Measurements from ENCODE around the gene KMT2E.

The KMT2E gene

GRCh38 chr7:105037319-105037718 is 23.3 kb downstream of the KMT2E start:
- Histone ChIP-seq H2BK12ac (ENCODE audit: low read length) (no peak overlapping the region), H4K91ac (ENCODE audit: low read depth, low read length) (no peak overlapping the region), H3K4ac (ENCODE audit: low read depth, low read length) (peak overlapping the region; percentile 58), H3K27me3 (ENCODE audit: insufficient read depth, low read length) (no peaks in the 10 kb centered on the region), H4K12ac (ENCODE audit: low read depth, low read length) (no peak overlapping the region), H3K9ac (ENCODE audit: low read length) (no peak overlapping the region), H3K79me2 (ENCODE audit: control insufficient read depth, insufficient read depth, low read length, poor library complexity) (peaks cover 2% of the 10 kb centered on the region), H3K18ac (ENCODE audit: low read length) (no peak overlapping the region), H4K8ac (ENCODE audit: low read depth, low read length) (no peak overlapping the region), H3K27ac (ENCODE audit: low read depth, low read length) (no peak overlapping the region), H3K23ac (ENCODE audit: low read length) (no peak overlapping the region), H3K36me3 (ENCODE audit: control insufficient read depth in 1 of 2, insufficient read depth in 2 of 2, low read length in 2 of 2) (peaks cover 9 to 13% of the 10 kb centered on the region in 2 experiments), H3K79me1 (ENCODE audit: low read length) (no peaks in the 10 kb centered on the region), H2BK5ac (ENCODE audit: low read depth, low read length, poor library complexity) (no peak overlapping the region), H3K14ac (ENCODE audit: low read length) (no peak overlapping the region), H2AK5ac (ENCODE audit: low read length) (no peak overlapping the region), H2AFZ (ENCODE audit: insufficient read depth, low read length, poor library complexity) (no peak overlapping the region), H3K4me3 (ENCODE audit: low read depth, low read length) (no peak overlapping the region), H3K9me3 (ENCODE audit: insufficient read depth, low read depth, low read length) (no peaks in the 10 kb centered on the region), H3K4me1 (ENCODE audit: control insufficient read depth in 1 of 2, insufficient read depth in 2 of 2, low read length in 2 of 2) (no peaks in the 10 kb centered on the region), H3K4me2 (ENCODE audit: low read length) (no peak overlapping the region), H2BK120ac (ENCODE audit: insufficient read depth, low read length, poor library complexity) (no peak overlapping the region)
- no peak for DNase-seq
- WGBS (ENCODE audit: extremely low coverage, insufficient coverage, insufficient read length) = no CpG with 5 or more reads among the region's 2 CpGs

GRCh38 chr7:105044449-105045070 is 30.6 kb downstream of the KMT2E start:
- H2BK5ac ChIP-seq (ENCODE audit: low read depth, low read length, poor library complexity) = no peak overlapping the region
- no peak overlapping the region for H3K23ac ChIP-seq (ENCODE audit: low read length)
- H4K12ac ChIP-seq (ENCODE audit: low read depth, low read length) = no peak overlapping the region
- H2BK120ac ChIP-seq (ENCODE audit: insufficient read depth, low read length, poor library complexity) = no peak overlapping the region
- H3K27me3 ChIP-seq (ENCODE audit: insufficient read depth, low read length) = no peaks in the 10 kb centered on the region
- DNase-seq = no peak
- no peak overlapping the region for H3K4ac ChIP-seq (ENCODE audit: low read depth, low read length)
- H3K4me1 ChIP-seq (ENCODE audit: control insufficient read depth in 1 of 2, insufficient read depth in 2 of 2, low read length in 2 of 2) = no peaks in the 10 kb centered on the region
- H3K27ac ChIP-seq (ENCODE audit: low read depth, low read length) = no peak overlapping the region
- H3K18ac ChIP-seq (ENCODE audit: low read length) = no peak overlapping the region
- no peak overlapping the region for H2AFZ ChIP-seq (ENCODE audit: insufficient read depth, low read length, poor library complexity)
- no peak overlapping the region for H2AK5ac ChIP-seq (ENCODE audit: low read length)
- no peak overlapping the region for H4K8ac ChIP-seq (ENCODE audit: low read depth, low read length)
- H3K79me2 ChIP-seq (ENCODE audit: control insufficient read depth, insufficient read depth, low read length, poor library complexity) = no peaks in the 10 kb centered on the region
- H4K91ac ChIP-seq (ENCODE audit: low read depth, low read length) = no peak overlapping the region
- no peaks in the 10 kb centered on the region for H3K79me1 ChIP-seq (ENCODE audit: low read length)
- no peak overlapping the region for H3K9ac ChIP-seq (ENCODE audit: low read length)
- H3K14ac ChIP-seq (ENCODE audit: low read length) = no peak overlapping the region
- H2BK12ac ChIP-seq (ENCODE audit: low read length) = no peak overlapping the region
- H3K9me3 ChIP-seq (ENCODE audit: insufficient read depth, low read depth, low read length) = no peaks in the 10 kb centered on the region
- H3K4me2 ChIP-seq (ENCODE audit: low read length) = no peak overlapping the region
- H3K36me3 ChIP-seq (ENCODE audit: control insufficient read depth in 1 of 2, insufficient read depth in 2 of 2, low read length in 2 of 2) = peaks cover 19 to 24% of the 10 kb centered on the region in 2 experiments
- WGBS (ENCODE audit: extremely low coverage, insufficient coverage, insufficient read length) = no CpG with 5 or more reads among the region's 2 CpGs
- no peak overlapping the region for H3K4me3 ChIP-seq (ENCODE audit: low read depth, low read length)

GRCh38 chr7:105046414-105046813 is 32.4 kb downstream of the KMT2E start:
- H2BK120ac ChIP-seq (ENCODE audit: insufficient read depth, low read length, poor library complexity) = no peak overlapping the region
- H3K4ac ChIP-seq (ENCODE audit: low read depth, low read length) = no peak overlapping the region
- no peak overlapping the region for H2AK5ac ChIP-seq (ENCODE audit: low read length)
- no peak overlapping the region for H2BK12ac ChIP-seq (ENCODE audit: low read length)
- H3K14ac ChIP-seq (ENCODE audit: low read length) = no peak overlapping the region
- peaks cover 21 to 22% of the 10 kb centered on the region in 2 experiments for H3K36me3 ChIP-seq (ENCODE audit: control insufficient read depth in 1 of 2, insufficient read depth in 2 of 2, low read length in 2 of 2)
- no peak overlapping the region for H3K23ac ChIP-seq (ENCODE audit: low read length)
- no peak overlapping the region for H4K12ac ChIP-seq (ENCODE audit: low read depth, low read length)
- H3K9me3 ChIP-seq (ENCODE audit: insufficient read depth, low read depth, low read length) = no peaks in the 10 kb centered on the region
- no peaks in the 10 kb centered on the region for H3K79me1 ChIP-seq (ENCODE audit: low read length)
- H3K4me2 ChIP-seq (ENCODE audit: low read length) = no peak overlapping the region
- H2AFZ ChIP-seq (ENCODE audit: insufficient read depth, low read length, poor library complexity) = no peak overlapping the region
- no peak overlapping the region for H3K9ac ChIP-seq (ENCODE audit: low read length)
- no peaks in the 10 kb centered on the region for H3K27me3 ChIP-seq (ENCODE audit: insufficient read depth, low read length)
- no peaks in the 10 kb centered on the region for H3K4me1 ChIP-seq (ENCODE audit: control insufficient read depth in 1 of 2, insufficient read depth in 2 of 2, low read length in 2 of 2)
- H2BK5ac ChIP-seq (ENCODE audit: low read depth, low read length, poor library complexity) = no peak overlapping the region
- H3K27ac ChIP-seq (ENCODE audit: low read depth, low read length) = no peak overlapping the region
- no peak overlapping the region for H4K91ac ChIP-seq (ENCODE audit: low read depth, low read length)
- H3K79me2 ChIP-seq (ENCODE audit: control insufficient read depth, insufficient read depth, low read length, poor library complexity) = no peaks in the 10 kb centered on the region
- WGBS (ENCODE audit: extremely low coverage, insufficient coverage, insufficient read length) = no CpG with 5 or more reads among the region's 1 CpG
- no peak overlapping the region for H3K18ac ChIP-seq (ENCODE audit: low read length)
- H3K4me3 ChIP-seq (ENCODE audit: low read depth, low read length) = no peak overlapping the region
- DNase-seq = peak in 1 of 2 donors; percentile 82
- H4K8ac ChIP-seq (ENCODE audit: low read depth, low read length) = no peak overlapping the region

GRCh38 chr7:105047932-105048331 is 33.9 kb downstream of the KMT2E start:
- Histone ChIP-seq H3K4me3 (ENCODE audit: low read depth, low read length) (no peak overlapping the region), H3K23ac (ENCODE audit: low read length) (no peak overlapping the region), H3K27me3 (ENCODE audit: insufficient read depth, low read length) (no peaks in the 10 kb centered on the region), H3K4me1 (ENCODE audit: control insufficient read depth in 1 of 2, insufficient read depth in 2 of 2, low read length in 2 of 2) (no peaks in the 10 kb centered on the region), H3K14ac (ENCODE audit: low read length) (no peak overlapping the region), H3K4ac (ENCODE audit: low read depth, low read length) (no peak overlapping the region), H2AFZ (ENCODE audit: insufficient read depth, low read length, poor library complexity) (no peak overlapping the region), H3K36me3 (ENCODE audit: control insufficient read depth in 1 of 2, insufficient read depth in 2 of 2, low read length in 2 of 2) (peaks cover 16 to 18% of the 10 kb centered on the region in 2 experiments), H3K4me2 (ENCODE audit: low read length) (no peak overlapping the region), H3K18ac (ENCODE audit: low read length) (peak overlapping the region; percentile 78), H2BK12ac (ENCODE audit: low read length) (no peak overlapping the region), H2AK5ac (ENCODE audit: low read length) (no peak overlapping the region), H2BK120ac (ENCODE audit: insufficient read depth, low read length, poor library complexity) (no peak overlapping the region), H2BK5ac (ENCODE audit: low read depth, low read length, poor library complexity) (no peak overlapping the region), H3K27ac (ENCODE audit: low read depth, low read length) (no peak overlapping the region), H3K9ac (ENCODE audit: low read length) (no peak overlapping the region), H4K12ac (ENCODE audit: low read depth, low read length) (no peak overlapping the region), H3K79me1 (ENCODE audit: low read length) (no peaks in the 10 kb centered on the region), H3K79me2 (ENCODE audit: control insufficient read depth, insufficient read depth, low read length, poor library complexity) (no peaks in the 10 kb centered on the region), H3K9me3 (ENCODE audit: insufficient read depth, low read depth, low read length) (no peaks in the 10 kb centered on the region), H4K91ac (ENCODE audit: low read depth, low read length) (no peak overlapping the region), H4K8ac (ENCODE audit: low read depth, low read length) (no peak overlapping the region)
- DNase-seq = no peak
- no CpG with 5 or more reads among the region's 4 CpGs for WGBS (ENCODE audit: extremely low coverage, insufficient coverage, insufficient read length)

Data from trophoblast cell (in vitro differentiated cells and primary cell).